HG03045 (cell line): Measurements from ENCODE around the gene ZFP64.
"Not testable (repeated sequence)": the region's sequence is repeated elsewhere in the genome, so short reads cannot be mapped to it uniquely, and the experiment has no call there.

Experiments
- ATAC-seq: cut with Tn5 transposase; IDR thresholded peaks from one replicate; pipeline ENCODE4 v1.9.1; 2021; ENCODE audit warnings: mild to moderate bottlenecking, moderate library complexity; ENCODE audit not compliant: unreplicated experiment

Gene ZFP64

DNA sequence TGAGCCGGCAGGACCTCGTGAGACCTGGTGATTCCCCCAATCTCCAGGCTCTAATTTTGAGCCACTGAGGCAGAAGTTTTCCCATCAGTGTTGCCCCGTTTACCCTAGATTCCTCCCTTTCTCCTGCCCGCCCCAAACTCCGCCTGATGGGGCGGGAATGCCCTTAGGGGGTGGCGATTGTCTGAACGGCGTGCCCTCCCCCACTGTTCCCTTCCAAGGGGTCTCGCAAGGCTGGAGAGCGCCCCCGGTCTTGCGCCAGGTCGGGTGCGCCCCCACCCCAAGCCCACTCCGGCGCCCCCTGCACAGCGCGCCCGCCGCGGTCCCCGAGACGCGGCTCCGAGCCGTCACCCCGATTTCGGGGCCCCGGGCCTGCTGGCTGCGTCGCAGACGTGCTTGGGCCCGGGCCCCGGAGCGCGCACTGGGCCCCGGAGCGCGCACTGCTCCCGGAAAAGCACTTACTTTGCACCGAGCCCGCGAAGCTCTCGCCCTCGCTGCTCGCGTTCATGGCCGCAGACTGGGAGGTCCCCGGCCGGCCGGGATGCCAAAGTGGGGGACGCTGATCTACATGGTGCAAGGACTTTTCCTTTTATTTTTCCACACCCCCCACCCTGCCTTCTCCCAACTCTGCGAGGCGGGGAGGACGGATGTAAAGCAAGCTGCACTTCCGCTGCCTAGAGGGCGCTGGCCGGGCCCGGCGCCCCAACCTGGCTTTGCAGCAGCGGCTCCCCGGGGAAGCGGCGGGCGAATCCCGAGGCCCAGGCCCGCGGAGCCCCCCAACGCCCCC is at the start of gene ZFP64:
Gene ZFP64, minus strand, starts transcription at position 648 of the 784 bp plus-strand sequence. Its CDS starts 143 bp downstream, at position 505.
- peak; percentile 75 for ATAC-seq

- no peak for ATAC-seq
Measured at GRCh38 chr20:52240802-52241201, 49.2 kb upstream of the ZFP64 start.

- ATAC-seq, result no peak
Measured at GRCh38 chr20:52239102-52239501, 47.5 kb upstream of the ZFP64 start.

GRCh38 chr20:52236292-52236691 is 44.7 kb upstream of the ZFP64 start:
- no peak for ATAC-seq

DNA sequence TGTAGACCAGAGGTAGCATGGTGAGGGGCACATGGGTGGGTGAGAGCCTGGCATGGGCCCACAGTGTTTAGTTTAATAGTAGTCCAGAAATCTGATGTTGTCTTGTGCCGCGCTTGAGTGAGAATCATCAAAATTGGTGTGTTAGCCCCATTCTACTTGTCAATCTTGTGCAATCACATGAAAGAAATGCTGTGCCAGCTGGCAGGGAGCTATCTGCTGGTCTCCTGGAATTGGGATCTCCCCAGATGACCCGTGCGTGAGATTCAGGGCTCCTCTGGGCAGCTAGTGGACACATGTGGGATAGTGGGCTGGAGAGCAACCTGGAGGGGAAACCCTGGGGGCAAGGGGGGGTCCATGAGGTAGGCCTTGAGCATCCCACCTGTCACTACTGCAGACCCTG is 43.5 kb upstream of the ZFP64 start:
- ATAC-seq, result no peak

DNA sequence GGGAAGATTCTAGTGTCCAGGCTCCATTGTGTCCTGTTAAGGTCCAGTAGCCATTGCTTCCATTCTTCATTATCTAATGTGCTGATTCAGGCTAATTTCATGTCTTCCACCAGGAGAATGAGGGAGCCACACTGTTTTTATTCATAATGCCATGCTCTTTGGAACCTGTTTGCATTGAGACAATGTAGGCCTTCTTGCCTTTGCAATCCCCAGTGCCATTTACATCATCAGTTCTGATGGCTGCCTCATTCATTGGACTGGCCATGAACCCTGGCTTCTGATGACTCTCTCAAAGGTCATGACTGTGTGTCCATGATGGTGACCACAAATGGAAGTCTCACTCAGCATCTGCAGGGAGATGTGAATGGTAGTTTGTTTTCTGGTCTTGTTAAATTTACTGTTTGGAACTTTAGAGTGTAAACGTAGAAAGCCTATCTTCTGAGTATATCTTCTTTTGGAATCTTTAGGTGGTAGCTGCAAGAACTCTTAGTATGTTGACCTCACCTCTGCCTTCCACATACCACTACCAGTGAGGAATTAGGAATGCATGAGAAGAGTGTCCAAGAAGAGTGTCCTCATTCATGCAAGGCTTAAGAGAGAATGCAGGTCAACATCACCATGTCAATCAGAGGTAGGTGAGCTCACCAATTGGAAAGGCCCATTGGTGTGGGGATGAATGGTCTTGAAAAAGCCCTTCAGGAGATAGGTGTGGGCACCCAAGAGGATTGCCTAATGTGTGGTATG is 42.9 kb upstream of the ZFP64 start:
- ATAC-seq, result no peak

- ATAC-seq, result no peak
Measured at GRCh38 chr20:52231230-52231746, 39.7 kb upstream of the ZFP64 start.

- ATAC-seq, result no peak
Measured at GRCh38 chr20:52230409-52230808, 38.8 kb upstream of the ZFP64 start.

- not testable (repeated sequence) for ATAC-seq
Measured at GRCh38 chr20:52229346-52229745, 37.8 kb upstream of the ZFP64 start.

DNA sequence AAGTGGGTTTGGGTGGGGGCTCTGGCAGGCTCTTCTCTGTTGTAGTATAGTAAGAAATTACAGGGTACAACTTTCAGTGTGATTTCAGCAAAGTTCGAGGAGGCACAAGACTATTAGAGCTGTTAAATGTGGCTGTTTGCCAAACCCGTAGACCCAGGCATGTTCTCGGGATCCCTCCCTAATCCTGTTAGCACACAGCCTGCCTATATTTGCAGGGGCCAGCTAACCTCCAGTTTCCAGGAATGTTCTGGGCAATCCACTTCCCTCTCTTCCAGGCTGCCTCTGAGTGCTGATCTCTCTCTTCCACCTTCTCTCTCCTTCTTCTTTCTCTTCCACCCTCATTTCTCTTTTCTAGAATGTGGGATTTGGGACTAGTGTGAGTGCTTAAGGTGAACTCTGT is 34.8 kb upstream of the ZFP64 start:
- ATAC-seq, result no peak

GRCh38 chr20:52224920-52225319 is 33.3 kb upstream of the ZFP64 start:
- ATAC-seq, result no peak

DNA sequence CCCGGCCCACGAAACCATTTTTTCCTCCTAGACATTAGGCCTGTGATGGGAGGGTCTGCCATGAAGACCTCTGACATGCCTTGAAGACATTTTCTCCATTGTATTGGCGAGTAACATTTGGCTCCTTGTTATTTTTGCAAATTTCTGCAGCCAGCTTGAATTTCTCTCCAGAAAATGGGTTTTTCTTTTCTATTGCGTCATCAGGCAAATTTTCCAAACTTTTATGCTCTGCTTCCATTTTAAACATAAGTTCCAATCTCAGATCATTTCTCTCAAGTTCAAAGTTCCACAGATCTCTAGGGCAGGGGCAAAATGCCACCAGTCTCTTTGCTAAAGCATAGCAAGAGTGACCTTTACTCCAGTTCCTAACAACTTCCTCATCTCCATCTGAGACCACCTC is 29.8 kb upstream of the ZFP64 start:
- not testable (repeated sequence) for ATAC-seq

DNA sequence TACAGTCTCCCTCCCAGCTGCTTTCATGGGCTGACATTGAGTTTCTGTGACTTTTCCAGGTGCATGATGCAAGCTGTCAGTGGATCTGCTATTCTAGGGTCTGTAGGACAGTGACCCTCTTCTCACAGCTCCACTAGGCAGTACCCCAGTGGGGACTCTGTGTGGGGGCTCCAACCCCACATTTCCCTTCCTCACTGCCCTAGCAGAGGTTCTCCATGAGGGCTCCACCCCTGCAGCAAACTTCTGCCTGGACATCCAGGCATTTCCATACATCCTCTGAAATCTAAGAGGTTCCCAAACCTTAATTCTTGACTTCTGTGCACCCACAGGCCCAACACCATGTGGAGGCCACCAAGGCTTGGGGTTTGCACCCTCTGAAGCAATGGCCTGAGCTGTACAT is 29.3 kb upstream of the ZFP64 start:
- ATAC-seq, result not testable (repeated sequence)

DNA sequence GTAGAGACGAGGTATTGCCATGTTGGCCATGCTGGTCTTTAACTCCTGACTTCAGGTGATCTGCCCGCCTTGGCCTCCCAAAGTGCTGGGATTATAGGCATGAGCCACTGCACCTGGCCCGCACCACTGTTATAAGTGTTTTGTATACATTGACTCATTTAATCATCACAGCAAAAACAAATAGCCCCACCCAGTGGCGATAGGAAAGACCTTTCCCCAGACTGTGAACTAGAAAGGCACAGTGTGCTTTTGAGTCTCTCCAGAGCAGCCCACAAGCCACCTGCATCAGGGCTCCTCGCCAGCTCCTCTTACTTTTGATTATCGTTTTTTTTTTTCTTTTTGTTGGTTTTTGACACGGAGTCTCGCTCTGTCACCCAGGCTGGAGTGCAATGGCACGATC is 27.9 kb upstream of the ZFP64 start:
- ATAC-seq, result no peak

DNA sequence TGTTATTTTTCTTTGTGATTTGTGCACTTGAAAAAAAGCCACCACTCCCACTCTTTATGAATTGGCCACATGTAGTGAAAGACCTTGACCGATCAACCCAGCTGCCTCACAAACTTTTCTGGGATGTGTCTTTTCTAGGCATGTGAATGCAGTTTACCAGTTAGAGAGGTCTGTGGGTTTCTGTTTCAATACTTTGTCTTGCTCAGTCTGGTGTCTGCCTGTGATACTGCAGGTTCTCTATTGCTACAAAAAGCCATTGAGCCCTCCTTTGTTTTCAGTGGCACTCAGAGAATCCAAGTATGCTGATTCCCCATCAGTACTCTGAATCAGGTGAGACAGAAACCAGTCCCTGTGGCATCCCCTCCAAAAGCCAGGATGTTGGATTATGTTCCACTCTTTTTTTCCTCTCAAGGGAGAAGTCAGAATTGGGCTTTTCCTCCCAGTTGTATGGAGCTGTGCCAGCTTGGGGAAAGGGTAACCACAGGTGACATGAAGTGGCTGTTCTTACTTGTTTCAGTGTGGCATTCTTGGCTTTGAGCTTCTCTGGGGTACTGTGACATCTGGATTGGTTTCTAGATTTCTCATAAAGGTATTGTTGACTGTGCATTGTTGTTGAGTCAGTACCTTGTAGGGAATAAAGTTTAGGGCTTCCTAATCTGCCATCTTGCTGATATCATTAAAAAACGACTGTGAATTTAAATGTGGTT is 26.3 kb upstream of the ZFP64 start:
- ATAC-seq, result no peak

DNA sequence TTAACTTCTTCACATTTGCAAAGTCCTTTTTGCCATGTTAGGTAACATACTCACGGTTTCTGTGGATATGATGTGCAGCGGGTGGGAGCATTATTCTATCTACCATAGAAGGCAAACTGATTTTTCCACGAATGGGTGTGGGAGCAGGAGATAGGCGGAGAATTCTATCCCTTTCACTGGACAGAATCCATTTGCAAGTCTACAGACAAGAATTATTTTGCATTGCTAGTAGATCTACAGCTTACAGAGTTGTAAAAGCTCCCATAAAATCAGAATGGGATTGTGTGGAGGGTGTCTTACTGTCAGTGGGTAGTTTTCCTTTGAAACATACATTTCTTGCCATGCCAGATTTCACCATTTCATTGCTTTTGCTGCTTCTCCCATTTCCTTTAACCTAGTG is 22.4 kb upstream of the ZFP64 start:
- ATAC-seq, result no peak

DNA sequence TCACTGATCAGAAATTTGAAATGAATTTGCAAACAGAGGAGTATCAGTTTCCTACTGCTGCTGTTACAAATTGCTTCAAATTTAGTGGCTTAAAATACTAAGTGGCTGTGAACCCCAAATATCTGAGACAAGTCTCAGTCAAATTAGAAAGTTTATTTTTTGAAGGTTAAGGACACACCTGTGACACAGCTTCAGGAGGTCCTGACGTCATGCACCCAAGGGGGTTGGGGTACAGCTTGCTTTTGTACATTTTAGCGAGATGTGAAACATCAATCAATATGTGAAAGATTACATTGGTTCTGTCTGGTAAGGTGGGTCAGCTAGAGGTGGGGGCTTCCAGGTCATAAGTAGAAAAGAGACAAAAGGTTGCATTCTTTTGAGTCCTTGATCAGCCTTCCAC is 21.4 kb upstream of the ZFP64 start:
- ATAC-seq, result no peak

DNA sequence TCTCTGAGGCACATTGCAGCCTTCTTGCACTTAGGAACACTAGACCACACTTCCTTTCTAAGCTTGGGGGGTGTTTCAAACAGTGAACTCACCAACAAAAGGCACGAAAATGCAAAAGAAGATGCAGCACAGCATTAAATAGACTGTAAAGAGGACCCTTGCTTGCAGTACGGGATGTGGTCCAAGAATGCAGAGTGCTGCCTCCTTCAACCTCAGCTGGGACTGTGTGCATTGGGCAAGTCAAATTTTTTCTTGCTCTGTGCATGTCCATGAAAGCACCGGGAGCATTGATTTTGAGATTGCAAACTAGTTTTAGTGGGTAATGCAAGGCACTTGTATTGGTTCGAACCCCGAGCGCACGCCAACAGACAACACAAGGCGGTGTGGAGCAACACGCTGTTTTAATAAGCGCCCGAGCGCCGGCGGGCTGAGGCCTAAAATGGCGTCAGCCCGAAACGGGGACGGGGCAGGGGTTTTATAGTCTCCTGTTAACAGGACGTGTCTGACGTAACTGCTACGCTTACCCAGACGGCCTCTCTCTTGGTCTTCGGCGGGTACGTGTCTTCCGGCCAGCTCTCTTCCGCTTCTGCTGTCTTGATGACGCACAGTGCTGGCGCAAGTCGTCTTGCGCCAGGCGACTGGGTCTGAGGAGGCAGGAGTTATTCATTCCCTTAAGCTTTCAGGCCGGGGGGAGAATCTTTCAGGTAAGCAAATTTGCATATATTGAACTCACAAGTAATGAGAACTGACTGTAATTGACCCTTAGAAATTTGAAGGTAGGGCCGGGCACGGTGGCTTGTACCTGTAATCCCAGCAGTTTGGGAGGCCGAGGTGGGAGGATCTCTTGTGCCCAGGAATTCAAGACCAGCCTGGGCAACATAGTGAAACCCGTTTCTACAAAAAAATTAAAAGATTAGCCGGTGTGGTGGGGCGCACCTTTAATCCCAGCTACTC is 18.7 kb upstream of the ZFP64 start:
- no peak for ATAC-seq

- no peak for ATAC-seq
Measured at GRCh38 chr20:52209154-52209571, 17.6 kb upstream of the ZFP64 start.
